Subcutaneous adipose tissue (tissue), 4 donors: ENCODE results near the gene CTSD. TPM values are rescaled to one million over a fixed set of nuclear protein-coding genes. Genes with fewer than 3 reads are reported as not detected.

ENCODE experiments used
- CTCF ChIP-seq: fragments of 450-650 bp; IDR thresholded peaks from one replicate; pipeline ENCODE4 v1.5.1; 2016; ENCODE audit warnings: low read depth, mild to moderate bottlenecking, control low read depth, antibody characterized with exemption, moderate library complexity
- total RNA-seq, 4 donors: library from RNA; depleted of rRNA; stranded (reverse); fragments of >200 nt; gene quantifications; one replicate each; pipeline ENCODE4 v1.1.0, GENCODE V29; 2016

Gene CTSD
- total RNA-seq, 4 donors from 2014 or later = 387 to 1,776 (median 548) TPM

- TF ChIP-seq CTCF = no peak
Observed at GRCh38 chr11:1733716-1734640, 29.7 kb downstream of the CTSD start.

- no peak for TF ChIP-seq CTCF
Observed at GRCh38 chr11:1733009-1733715, 30.6 kb downstream of the CTSD start.

- no peak for TF ChIP-seq CTCF
Observed at GRCh38 chr11:1732418-1733008, 31.2 kb downstream of the CTSD start.

- no peak for TF ChIP-seq CTCF
Observed at GRCh38 chr11:1731451-1732059, 32.2 kb downstream of the CTSD start.

GRCh38 chr11:1730059-1730629 is 33.6 kb downstream of the CTSD start:
- no peak for TF ChIP-seq CTCF

- TF ChIP-seq CTCF = no peak
Observed at GRCh38 chr11:1729692-1730011, 34.1 kb downstream of the CTSD start.
